ENCODE data around the gene CBR3.

CBR3 gene

GRCh38 chr21:36122977-36123376 lies 11.9 kb upstream of the CBR3 start (continued):
- TF ChIP-seq PRDM4 (tag by site-specific recombination; IDR thresholded peaks at IDR 0.05): peak; percentile 63; the same call in 1 of the 2 replicates
- TF ChIP-seq SETDB1 (IDR thresholded peaks at IDR 0.05; ENCODE audit: insufficient read length, low read length): no peak
- TF ChIP-seq, protein P1, sequence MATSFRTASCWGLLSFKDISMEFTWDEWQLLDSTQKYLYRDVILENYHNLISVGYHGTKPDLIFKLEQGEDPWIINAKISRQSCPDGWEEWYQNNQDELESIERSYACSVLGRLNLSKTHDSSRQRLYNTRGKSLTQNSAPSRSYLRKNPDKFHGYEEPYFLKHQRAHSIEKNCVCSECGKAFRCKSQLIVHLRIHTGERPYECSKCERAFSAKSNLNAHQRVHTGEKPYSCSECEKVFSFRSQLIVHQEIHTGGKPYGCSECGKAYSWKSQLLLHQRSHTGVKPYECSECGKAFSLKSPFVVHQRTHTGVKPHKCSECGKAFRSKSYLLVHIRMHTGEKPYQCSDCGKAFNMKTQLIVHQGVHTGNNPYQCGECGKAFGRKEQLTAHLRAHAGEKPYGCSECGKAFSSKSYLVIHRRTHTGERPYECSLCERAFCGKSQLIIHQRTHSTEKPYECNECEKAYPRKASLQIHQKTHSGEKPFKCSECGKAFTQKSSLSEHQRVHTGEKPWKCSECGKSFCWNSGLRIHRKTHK (tag by site-specific recombination; IDR thresholded peaks at IDR 0.05): 0 out of 2 replicates have a peak, but pooled peaks have one; percentile 25
- TF ChIP-seq ZNF623 (tag by site-specific recombination; IDR thresholded peaks at IDR 0.05): peak; percentile 96
- TF ChIP-seq SP3 (tag by site-specific recombination; IDR thresholded peaks at IDR 0.05): peak; percentile 68; the same call in 1 of the 2 replicates
- TF ChIP-seq, protein P2, sequence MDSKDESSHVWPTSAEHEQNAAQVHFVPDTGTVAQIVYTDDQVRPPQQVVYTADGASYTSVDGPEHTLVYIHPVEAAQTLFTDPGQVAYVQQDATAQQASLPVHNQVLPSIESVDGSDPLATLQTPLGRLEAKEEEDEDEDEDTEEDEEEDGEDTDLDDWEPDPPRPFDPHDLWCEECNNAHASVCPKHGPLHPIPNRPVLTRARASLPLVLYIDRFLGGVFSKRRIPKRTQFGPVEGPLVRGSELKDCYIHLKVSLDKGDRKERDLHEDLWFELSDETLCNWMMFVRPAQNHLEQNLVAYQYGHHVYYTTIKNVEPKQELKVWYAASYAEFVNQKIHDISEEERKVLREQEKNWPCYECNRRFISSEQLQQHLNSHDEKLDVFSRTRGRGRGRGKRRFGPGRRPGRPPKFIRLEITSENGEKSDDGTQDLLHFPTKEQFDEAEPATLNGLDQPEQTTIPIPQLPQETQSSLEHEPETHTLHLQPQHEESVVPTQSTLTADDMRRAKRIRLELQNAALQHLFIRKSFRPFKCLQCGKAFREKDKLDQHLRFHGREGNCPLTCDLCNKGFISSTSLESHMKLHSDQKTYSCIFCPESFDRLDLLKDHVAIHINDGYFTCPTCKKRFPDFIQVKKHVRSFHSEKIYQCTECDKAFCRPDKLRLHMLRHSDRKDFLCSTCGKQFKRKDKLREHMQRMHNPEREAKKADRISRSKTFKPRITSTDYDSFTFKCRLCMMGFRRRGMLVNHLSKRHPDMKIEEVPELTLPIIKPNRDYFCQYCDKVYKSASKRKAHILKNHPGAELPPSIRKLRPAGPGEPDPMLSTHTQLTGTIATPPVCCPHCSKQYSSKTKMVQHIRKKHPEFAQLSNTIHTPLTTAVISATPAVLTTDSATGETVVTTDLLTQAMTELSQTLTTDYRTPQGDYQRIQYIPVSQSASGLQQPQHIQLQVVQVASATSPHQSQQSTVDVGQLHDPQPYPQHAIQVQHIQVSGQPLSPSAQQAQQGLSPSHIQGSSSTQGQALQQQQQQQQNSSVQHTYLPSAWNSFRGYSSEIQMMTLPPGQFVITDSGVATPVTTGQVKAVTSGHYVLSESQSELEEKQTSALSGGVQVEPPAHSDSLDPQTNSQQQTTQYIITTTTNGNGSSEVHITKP (tag by site-specific recombination; IDR thresholded peaks at IDR 0.05): peak; percentile 38; the same call in 1 of the 2 replicates
- TF ChIP-seq BCL11A (tag by site-specific recombination; IDR thresholded peaks at IDR 0.05; ENCODE audit: low read depth): 0 out of 2 replicates have a peak, but pooled peaks have one; percentile 55
- peak; percentile 62; the same call in 1 of the 2 replicates for TF ChIP-seq ZNF157 (tag by site-specific recombination; IDR thresholded peaks at IDR 0.05)
- peak; percentile 99 for TF ChIP-seq ZNF140 (tag by site-specific recombination; IDR thresholded peaks at IDR 0.05)
- TF ChIP-seq ZBTB1 (tag by site-specific recombination; IDR thresholded peaks at IDR 0.05): peak; percentile 82
- TF ChIP-seq ZNF670 (tag by site-specific recombination; IDR thresholded peaks at IDR 0.05; ENCODE audit: low read depth): 0 out of 2 replicates have a peak, but pooled peaks have one; percentile 38
- peak; percentile 33; the same call in 1 of the 2 replicates for TF ChIP-seq SCRT2 (tag by site-specific recombination; IDR thresholded peaks at IDR 0.05)
- peak; percentile 90 for TF ChIP-seq ZBTB21 (tag by site-specific recombination; IDR thresholded peaks at IDR 0.05)
- TF ChIP-seq ZNF10 (tag by site-specific recombination; IDR thresholded peaks at IDR 0.05): no peak; the same call in 1 of the 2 replicates
- TF ChIP-seq SALL2 (tag by site-specific recombination; IDR thresholded peaks at IDR 0.05; ENCODE audit: borderline replicate concordance): no peak
- TF ChIP-seq KLF10 (tag by site-specific recombination; IDR thresholded peaks at IDR 0.05): no peak
- TF ChIP-seq, protein P3, sequence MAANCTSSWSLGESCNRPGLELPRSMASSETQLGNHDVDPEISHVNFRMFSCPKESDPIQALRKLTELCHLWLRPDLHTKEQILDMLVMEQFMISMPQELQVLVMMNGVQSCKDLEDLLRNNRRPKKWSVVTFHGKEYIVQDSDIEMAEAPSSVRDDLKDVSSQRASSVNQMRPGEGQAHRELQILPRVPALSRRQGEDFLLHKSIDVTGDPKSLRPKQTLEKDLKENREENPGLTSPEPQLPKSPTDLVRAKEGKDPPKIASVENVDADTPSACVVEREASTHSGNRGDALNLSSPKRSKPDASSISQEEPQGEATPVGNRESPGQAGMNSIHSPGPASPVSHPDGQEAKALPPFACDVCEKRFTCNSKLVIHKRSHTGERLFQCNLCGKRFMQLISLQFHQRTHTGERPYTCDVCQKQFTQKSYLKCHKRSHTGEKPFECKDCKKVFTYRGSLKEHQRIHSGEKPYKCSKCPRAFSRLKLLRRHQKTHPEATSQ (tag by site-specific recombination; IDR thresholded peaks at IDR 0.05): no peak
- TF ChIP-seq FEZF1 (tag by site-specific recombination; IDR thresholded peaks at IDR 0.05): peak; percentile 37; the same call in 1 of the 2 replicates
- no peak for TF ChIP-seq ZNF169 (tag by site-specific recombination; IDR thresholded peaks at IDR 0.05)
- peak; percentile 83; the same call in 1 of the 2 replicates for TF ChIP-seq KLF7 (tag by site-specific recombination; IDR thresholded peaks at IDR 0.05; ENCODE audit: borderline replicate concordance)
- TF ChIP-seq ZNF837 (tag by site-specific recombination; IDR thresholded peaks at IDR 0.05): no peak
- TF ChIP-seq ZNF433 (tag by site-specific recombination; IDR thresholded peaks at IDR 0.05; ENCODE audit: low read depth): peak; percentile 98
- no peak for TF ChIP-seq INSM2 (tag by site-specific recombination; IDR thresholded peaks at IDR 0.05)
- TF ChIP-seq ZNF558 (tag by site-specific recombination; IDR thresholded peaks at IDR 0.05): peak; percentile 97
- no peak; the same call in 1 of the 2 replicates for TF ChIP-seq GFI1B (tag by site-specific recombination; IDR thresholded peaks at IDR 0.05)
- peak; percentile 92 for TF ChIP-seq ZNF529 (tag by site-specific recombination; IDR thresholded peaks at IDR 0.05; ENCODE audit: insufficient replicate concordance)
- TF ChIP-seq ZNF175 (tag by site-specific recombination; IDR thresholded peaks at IDR 0.05): 0 out of 2 replicates have a peak, but pooled peaks have one; percentile 54
- TF ChIP-seq ZNF394 (tag by site-specific recombination; IDR thresholded peaks at IDR 0.05; ENCODE audit: borderline replicate concordance): peak; percentile 100
- no peak for TF ChIP-seq ZNF677 (tag by site-specific recombination; IDR thresholded peaks at IDR 0.05)
- TF ChIP-seq RBAK (tag by site-specific recombination; IDR thresholded peaks at IDR 0.05): peak; percentile 95
